Right ventricle myocardium inferior (tissue), 1 donor: ENCODE results near the gene P4HB. TPM values are rescaled to one million over a fixed set of nuclear protein-coding genes. Genes with fewer than 3 reads are reported as not detected.

ENCODE experiments used
- ATAC-seq: fragments of 200-7000 bp; cut with Tn5 transposase; one replicate; pipeline ENCODE4 v1.9.1; 2020; ENCODE audit warnings: mild to moderate bottlenecking, moderate library complexity
- DNase-seq: peaks from one replicate; pipeline ENCODE4 v3.0.0; 2021; ENCODE audit errors: missing footprints
- intact Hi-C: fragments of 100-400 bp; cut with DNase I; formaldehyde crosslinking; loops from one replicate; pipeline ENCODE4 v1.11.0; 2022
- long read RNA-seq: library from polyadenylated mRNA; unstranded; transcript quantifications from one replicate; pipeline ENCODE4 v2.0.0, GENCODE V29; 2021
- total RNA-seq: library from RNA; stranded (reverse); fragmentation: NEBNext Ultra II Directional; extraction: Animal tissue kit (Norgen Biotek cat#: 25700); gene quantifications from one replicate; pipeline ENCODE4 v1.2.1, GENCODE V29; 2021
- donor health status: DM: no; HTN: yes; CAD: no; lungs with severe emphysema.

The P4HB gene
- total RNA-seq: 355 TPM
- long read RNA-seq, transcript P4HB-201 (11 exons, 2,603 nt): major isoform, 513 of 565 reads
- long read RNA-seq, partial matches to known transcripts: 24 of 565 reads
- long read RNA-seq, other reads (novel, unspliced or antisense): 23 of 565 reads

DNA sequence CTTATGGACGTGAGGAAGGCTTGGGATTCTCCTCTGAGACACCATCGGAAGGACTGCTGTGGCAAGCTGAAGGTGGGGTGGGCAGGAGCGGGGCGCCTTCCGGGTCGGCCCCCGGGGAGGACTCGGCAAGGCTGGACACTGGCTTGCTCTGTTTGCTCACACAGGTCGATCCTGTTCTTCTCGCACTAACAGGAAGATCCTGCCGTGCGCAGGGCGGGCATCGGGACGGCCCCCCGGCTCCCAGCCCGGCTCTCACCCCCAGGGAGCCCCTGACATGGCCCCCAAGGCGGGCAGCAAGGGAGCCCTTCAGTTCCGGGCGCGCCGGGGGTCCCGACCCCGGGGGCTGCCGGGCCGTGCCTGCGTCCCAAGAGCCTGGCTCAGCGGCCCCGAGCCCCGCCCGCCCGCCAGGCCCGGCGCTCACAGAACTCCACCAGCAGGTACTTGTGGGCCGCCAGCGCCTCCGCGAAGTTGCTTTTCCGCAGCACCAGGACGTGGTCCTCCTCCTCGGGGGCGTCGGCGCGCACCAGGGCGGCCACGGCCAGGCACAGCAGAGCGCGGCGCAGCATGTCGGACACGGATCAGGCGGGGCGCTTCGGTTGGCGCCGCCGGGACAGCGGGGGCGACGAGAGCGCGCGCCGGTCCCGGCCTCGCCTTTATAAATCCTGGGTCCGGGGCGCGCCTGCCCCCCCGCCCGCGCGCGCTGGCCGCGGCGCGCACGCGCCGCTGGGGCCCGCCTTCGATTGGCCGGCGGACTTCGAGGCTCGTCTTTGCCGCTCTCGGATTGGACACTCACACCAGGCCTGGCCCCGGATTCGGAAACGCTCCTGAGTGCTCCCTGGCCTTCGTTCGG, at the start of gene P4HB:
P4HB (minus strand) TSS at position 630 of the 850 bp plus-strand sequence; CDS start at position 566, 64 bp downstream.
- intact Hi-C loops: loop anchor here (1.0 kb wide), 2 partner anchors 27 to 39 kb away; partner anchors contain the start of gene MCRIP1
- DNase-seq (no peak), ATAC-seq (no peak)

DNA sequence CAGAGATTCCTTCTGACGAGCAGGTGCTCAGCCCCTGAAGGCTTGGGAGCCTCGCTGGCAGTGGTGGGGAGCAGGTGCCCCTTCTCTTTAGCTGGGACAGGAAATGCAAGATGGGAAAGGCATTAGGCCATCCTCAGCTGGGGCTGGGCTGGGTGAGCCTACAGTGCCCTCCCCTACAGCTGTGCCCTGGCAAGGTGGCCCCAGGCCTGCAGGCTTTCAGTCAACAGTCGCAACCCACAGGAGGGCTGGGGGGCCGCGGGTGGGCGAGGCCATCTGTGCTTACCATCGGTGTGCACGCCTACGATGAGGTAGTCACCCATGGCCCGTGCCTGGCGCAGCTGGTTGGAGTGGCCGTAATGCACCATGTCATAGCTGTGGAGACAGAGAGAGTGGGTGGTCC, 48.9 kb upstream of the P4HB start:
- ATAC-seq (no peak), DNase-seq (no peak)
- intact Hi-C loops: no loop called here

DNA sequence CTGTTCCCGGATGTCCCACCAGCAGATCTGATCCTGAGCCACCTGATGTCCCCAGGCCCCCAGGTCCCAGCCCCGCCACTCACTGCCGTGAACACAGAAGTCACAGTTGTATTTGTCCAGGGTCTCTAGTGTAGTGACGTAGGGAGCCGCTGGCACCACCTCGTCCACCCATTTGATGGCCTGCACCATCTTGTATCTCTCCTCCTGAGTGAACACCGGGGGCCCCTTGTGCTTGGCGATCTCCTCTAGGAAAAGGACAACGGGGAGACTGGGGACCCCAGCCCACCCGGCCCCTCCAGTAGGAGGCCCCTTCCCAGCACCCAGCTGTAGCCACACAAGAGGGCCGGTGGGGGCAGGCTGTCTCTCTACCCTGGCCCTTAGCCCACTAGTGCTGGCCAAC, 48.5 kb upstream of the P4HB start:
- intact Hi-C loops: no loop called here
- ATAC-seq (no peak), DNase-seq (no peak)

DNA sequence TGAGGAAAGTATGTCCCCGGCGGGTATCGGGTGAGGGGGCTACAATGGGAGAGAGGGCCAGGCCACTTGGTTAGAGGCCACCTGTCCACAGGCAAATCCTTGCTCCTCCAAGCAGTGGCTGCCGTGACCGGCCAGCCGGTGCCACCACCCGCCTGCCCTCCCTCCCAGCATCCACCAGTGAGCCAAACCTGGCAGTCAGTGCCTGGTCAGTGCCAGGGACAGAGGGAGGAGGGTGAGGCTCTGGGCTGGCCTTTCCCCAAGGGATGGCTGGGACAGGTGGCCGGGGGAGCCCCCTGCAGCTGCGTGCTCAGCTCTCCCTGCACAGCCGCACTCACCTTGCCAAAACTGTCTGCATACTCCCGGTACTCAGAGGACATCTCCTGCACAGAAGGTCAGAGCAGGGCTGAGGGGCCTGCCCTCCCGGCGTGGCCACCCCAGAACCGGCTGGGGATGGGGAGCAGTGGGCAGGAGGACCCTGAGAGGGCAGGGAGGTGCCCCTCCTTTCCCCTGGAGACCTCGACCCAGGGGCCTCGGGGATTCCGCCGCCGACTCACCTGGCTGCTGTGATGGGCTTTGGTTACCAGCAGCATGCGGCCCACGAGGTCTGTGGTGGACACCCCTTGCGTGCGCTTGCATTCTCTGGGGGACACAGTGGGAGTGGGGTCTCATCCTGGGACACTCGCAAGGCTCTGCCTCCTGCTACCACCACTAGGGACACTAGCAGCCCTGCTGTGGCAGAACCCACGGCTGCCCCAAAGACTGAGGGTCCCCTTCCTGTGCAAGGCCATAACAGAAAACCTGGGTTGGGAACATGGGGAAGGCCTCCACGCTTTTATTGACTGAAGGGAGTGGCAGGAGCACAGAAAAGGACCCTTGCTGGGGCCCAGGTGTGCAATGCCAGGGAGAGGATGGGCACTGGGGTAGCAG, 47.1 kb upstream of the P4HB start:
- DNase-seq (peak; percentile 48), ATAC-seq (no peak)
- intact Hi-C loops: no loop called here

DNA sequence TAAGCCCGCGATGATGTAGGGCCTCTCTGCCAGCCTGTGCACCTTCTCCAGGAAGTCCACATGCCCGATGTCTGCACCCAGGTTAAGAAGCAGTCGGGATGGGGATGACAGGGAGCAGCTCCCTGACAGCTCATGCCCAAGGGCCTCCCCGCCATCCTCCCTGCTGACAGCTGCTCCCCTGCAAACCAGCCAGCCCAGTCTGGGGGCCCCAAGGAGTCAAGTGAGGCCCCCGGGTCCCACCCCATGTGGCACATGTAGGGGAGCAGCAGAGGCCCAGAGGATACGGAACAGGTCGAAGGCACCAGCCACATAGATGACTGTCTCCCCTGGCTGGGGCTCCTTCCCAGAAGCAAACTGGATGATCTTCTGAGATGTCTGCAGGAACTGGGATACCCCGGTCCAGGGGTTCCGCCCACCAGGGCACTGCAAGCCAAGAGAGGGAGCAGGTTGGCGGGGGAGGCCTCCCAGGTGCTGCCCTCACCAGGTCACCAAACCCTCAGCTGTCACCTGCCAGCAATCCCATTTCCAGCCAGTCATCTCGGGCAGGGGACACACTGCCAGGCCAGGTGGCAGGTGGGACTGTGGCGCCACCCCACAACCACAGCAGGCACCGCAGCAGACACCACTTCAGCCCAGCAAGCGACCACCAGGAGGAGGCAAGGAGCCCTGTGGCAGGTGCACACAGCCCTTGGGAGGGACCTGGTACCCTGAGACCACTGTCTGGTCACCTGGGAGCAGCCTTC, 46.3 kb upstream of the P4HB start:
- DNase-seq (peak; percentile 18), ATAC-seq (no peak)
- intact Hi-C loops: no loop called here

DNA sequence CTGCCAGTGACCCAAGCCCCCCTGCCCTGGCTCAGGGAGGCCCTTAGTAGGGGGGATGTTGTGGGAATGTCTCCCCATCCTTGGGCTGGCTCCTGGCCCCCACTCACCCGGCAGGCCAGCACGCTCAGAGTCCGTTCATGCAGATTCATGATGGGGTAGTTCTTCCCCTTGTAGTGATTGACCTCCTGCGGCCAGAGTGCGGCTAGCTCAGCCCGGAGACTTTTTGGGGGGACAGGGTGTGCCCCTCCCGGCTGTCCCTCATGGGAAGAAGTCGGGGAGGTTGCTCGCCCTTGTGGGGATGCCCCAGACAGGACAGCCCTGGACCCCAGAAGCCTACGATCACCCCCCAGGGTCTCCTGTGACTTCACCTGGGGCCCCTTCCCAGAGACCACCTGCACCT, 45.7 kb upstream of the P4HB start:
- DNase-seq: no peak
- intact Hi-C loops: no loop called here
- ATAC-seq: no peak

DNA sequence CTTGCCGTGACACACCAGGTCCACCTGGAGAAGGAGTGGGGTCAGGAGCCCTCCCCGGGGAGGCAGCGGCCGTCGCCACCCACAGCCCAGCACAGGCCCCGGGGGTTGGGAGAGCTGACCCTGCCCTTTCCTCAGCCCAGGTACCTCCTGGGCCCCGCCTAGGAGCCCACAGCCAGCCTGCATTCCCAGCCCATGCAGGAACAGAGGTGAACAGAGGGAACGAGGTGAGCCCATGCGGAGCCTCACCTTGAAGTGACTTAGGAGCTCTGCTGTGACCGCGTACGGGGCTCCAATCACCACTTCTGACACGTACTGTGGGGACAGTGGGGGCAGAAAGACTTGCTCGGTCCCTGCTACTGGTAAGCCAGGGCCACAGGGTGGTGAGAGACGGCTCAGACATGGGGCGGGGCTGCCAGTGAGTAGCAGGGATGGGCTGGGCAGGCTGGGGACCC, 45.1 kb upstream of the P4HB start:
- intact Hi-C loops: no loop called here
- ATAC-seq: no peak
- DNase-seq: no peak

DNA sequence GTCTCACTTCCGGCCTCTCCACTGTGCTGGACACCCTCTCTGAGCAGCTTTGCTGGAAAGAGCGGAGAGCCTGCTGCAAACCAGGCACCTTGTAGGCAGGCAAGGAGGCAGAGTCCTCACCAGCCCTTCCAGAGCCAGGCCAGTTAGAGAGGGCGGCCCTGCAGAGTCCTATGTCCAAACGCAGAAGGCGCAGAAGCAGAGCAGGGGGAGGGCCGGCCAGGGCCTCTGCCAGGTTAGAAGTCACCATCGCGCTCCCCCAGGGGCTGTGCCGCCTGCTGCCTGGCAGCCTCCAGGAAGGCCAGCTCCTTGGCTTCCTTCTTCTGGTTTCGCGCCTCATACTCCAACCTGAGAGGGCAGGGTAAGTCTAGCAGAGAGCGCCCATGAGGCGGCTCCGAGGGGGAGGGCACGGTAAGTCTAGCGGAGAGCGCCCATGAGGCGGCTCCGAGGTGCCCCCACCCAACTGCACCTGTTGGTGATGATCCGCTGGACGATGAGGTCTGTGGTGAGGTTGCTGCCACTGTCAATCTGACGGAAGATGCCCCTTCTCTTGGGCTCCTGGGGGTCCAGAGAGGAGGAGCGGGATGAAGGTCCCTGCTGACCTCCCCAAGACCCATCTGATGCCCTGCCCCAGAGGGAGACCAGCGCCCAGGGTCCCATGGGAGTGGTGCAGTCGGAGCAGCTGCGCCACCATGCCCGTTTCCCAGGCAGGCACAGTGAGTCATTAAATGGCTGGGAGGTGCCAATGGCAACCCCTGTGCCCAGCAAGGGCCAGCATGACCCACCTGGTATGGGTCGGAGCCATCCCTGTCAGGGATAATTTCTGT, 44.5 kb upstream of the P4HB start:
- intact Hi-C loops: no loop called here
- ATAC-seq: no peak
- DNase-seq: peak; percentile 66

DNA sequence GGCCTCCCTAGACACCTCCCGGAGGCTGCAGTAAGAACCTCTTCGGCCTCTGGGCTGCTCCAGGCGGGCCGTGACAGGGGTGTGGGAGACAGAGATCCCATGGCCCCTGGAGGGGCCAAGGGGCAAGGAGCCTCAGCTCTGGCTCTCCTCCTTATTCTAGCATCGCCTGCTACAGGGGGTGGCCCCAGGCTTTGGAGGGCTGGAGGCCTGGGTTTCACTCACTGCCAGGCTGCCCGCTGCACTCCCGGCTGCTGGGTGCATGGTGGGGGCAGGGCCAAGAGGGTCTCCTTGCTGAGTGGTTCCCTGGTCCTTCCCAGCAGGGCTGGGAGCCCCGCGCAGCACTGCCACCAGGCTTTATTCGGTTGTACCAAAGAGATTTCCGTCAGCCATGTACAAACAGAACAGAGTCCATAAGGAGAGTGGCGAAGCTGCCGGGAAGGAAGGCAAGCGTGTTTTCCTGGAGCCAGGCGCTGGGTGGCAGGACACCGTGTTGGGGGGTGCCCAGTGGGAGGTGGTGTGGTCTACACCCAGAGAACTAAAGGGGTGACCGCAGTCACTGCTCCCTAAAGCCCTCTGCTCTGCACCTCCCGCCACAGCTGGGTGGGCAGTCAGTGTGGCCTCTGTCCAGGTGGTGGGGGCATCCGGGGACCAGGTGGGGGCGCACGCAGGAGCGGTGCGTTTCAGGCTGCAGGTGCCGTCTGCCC, 43.7 kb upstream of the P4HB start:
- no peak for ATAC-seq
- intact Hi-C loops: no loop called here
- no peak for DNase-seq

DNA sequence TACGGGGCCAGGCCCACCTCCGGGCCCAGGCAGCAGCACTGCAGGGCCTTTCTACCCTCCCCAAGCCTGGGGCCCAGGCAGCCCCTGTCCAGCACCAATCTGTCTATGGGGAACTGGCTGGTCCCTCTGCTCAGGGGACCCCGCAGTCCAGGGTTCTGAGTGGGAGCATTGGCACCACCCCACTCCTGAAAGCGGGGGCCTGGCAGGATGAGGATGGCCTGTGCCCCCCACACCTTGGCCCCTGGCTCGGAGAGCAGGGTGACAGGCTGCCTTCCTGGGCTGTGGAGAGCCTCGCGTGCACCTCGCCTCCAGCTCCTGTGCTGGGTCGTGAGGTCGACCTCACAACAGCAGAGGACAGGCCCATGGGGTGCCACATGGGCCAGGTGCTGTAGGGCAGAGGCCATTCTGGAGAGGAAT, 43.1 kb upstream of the P4HB start:
- intact Hi-C loops: no loop called here
- peak; percentile 2 for ATAC-seq
- no peak for DNase-seq

DNA sequence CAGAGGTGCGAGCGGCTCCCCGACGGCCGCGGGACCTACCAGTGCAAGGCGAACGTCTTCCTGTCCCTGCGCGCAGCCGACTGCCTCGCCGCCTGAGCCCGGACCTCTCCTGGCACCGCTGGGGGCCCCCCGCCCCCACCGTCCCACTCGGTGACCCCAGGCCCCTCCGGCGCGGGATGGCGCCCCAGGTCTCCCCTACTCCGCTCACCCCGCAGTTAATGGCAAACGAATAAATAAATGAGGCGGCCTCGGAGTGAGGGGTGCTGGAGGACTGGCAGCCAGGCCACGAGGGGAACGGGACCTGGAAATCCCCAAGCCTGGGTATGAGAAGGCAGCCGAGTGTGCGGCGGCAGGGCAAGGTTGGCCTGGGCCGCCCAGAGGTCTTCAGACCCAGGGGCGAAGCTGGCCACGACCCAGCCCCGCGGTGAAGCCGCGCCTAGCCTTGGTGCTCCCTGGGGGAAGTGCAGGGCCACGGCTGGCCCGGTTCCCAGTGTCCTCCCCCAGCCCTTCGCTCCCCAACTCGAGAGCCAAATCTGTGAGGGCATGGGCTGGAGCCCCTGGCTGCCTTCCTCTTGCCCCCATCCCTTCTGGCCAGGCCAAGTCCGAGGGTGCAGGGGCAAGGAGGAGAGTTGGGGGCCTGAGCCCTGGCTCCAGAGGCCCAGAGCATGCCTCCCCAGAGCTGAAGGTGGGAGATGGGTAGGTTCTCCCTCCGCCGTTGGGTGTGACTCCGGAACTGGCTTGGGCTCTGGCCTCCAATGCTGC, 42.5 kb upstream of the P4HB start:
- intact Hi-C loops: no loop called here
- DNase-seq (no peak), ATAC-seq (peak; percentile 13)

DNA sequence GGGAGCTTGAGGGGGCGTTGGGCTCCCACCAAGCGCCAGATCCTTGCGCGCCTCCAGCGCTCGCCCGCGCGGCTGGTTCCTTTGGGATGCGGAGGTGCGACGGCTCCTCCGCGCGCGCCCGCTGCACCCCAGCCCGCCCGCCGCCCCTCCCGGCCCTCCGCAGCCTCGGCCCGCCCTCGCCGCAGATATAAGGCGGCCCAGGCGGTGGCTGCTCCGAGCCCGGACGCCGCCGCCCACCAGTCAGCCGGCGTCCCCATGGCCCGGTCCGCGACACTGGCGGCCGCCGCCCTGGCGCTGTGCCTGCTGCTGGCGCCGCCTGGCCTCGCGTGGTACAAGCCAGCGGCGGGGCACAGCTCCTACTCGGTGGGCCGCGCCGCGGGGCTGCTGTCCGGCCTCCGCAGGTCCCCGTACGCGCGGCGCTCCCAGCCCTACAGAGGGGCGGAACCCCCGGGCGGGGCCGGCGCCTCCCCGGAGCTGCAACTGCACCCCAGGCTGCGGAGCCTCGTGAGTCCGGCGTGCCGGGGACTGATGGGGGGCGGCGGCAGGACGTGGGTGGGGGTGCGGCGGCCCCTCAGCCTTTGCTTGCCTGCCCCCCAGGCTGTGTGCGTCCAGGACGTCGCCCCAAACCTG, 41.8 kb upstream of the P4HB start, which contains the start of gene NPB:
NPB (plus strand) TSS at position 216 of the 630 bp plus-strand sequence; CDS start at position 256, 40 bp downstream.
- no peak for DNase-seq
- ATAC-seq: peak; percentile 49
- intact Hi-C loops: no loop called here

DNA sequence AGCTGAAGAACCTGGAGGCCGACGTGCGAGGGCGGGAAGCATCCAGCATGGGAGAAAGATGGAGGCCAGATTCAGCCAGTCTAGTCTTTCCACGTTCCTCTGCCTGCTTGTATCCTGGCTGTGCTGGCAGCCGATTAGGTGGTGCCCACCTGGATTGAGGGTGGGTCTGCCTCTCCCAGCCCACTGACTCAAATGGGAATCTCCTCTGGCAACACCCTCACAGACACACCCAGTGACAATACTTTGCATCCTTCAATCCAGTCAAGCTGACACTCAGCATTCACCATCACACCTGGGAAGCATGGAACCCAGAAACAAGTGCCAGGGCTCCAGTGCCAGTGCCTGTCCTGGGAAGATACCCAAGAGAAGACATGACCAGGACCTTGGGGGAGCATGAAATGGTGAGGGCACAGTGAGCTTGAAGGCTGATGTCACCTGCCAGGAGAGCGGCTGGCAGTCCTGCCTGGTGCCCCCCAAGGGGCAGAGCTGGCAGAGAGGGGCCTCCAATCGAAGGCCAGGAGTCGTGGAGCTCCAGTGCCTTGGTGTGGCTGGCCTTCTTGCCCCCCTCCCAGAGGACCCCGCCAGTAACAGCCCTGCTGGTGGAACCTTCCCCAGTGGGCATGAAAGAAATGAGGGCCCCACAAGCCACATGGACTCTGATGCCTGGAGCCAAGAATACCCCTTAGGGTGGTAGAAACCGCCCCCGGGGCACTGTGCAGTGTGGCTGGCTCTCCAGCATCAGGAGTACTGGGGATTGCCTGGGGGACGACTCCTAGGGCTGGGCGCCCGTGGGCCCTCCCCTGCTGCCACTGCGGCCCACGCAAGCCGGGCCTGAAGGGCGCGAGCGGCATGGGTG, 41.1 kb upstream of the P4HB start:
- ATAC-seq (no peak), DNase-seq (no peak)
- intact Hi-C loops: no loop called here

DNA sequence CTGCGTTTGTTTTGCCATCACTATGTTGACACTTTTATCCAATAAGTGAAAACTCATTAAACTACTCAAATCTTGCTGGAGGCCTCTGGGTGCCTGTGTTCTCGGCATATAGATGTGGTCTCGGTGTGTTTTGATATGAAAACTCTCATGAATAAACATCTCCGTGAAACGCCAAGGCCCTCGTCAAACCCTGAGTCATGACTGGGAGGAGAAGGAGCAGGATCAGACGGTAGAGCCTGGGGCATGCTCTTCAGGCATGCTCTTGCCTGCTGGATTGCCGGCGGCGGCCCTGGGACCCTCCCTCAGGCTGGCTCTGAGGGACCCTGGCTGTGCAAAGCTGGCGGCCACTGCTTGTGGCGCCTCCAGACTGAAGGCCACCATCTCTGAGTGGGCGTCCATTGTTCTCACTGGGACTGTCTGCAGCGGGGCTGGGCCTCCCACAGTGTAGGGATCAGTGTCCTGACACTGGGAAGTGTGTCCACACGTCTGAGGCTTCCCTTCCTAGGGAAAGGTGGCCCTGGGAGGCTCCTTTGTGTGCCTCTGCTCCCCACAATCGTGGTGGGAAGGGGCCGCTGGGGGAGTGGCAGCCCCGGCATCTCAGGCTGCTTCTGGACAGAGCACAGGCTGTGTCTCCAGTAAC, 40.0 kb upstream of the P4HB start:
- ATAC-seq: no peak
- intact Hi-C loops: no loop called here
- DNase-seq: no peak
